Testis (tissue), 3 donors: ENCODE data around the gene PSME2. TPM values are rescaled to one million over a fixed set of nuclear protein-coding genes. Genes with fewer than 3 reads are reported as not detected.

Experiments used
- DNase-seq: peaks from one replicate; pipeline ENCODE4 v3.0.0-alpha.2; 2019
- H3K27ac ChIP-seq, 2 donors: fragments of 200-600 bp; sonication (generic); one replicate each; pipeline ENCODE4 v1.5.1; 2019
- H3K27me3 ChIP-seq: fragments of 200-600 bp; sonication (generic); one replicate; pipeline ENCODE4 v1.5.1; 2019
- H3K36me3 ChIP-seq: fragments of 200-600 bp; sonication (generic); one replicate; pipeline ENCODE4 v1.5.1; 2017; ENCODE audit warnings: low read depth; ENCODE audit errors: missing control alignments
- H3K4me1 ChIP-seq: fragments of 200-600 bp; sonication (generic); one replicate; pipeline ENCODE4 v1.5.1; 2019
- H3K4me3 ChIP-seq, 2 donors: fragments of 200-600 bp; sonication (generic); one replicate each; pipeline ENCODE4 v1.5.1; 2017 to 2019
- H3K9me3 ChIP-seq: fragments of 200-600 bp; sonication (generic); one replicate; pipeline ENCODE4 v1.5.1; 2017
- POLR2A ChIP-seq: fragments of 450-650 bp; IDR thresholded peaks from one replicate; pipeline ENCODE4 v1.6.1; 2017; ENCODE audit warnings: antibody characterized with exemption, mild to moderate bottlenecking, moderate library complexity
- WGBS, 2 donors: methylation state at CpG; one replicate each; pipeline ENCODE4 v1.1.5; 2018; 5-methylcytosine and 5-hydroxymethylcytosine counted together
- intact Hi-C: fragments of 100-400 bp; cut with DNase I; formaldehyde crosslinking; loops from one replicate; pipeline ENCODE4 v1.15.1; 2023; ENCODE audit warnings: low total_unique reads
- polyA plus RNA-seq: library from polyadenylated mRNA; stranded (reverse); fragments of 350-450 nt; fragmentation: Illumina TruSeq; extraction: RNeasy Lipid Tissue Mini Kit (QIAGEN cat#74804); gene quantifications from one replicate; pipeline ENCODE4 v1.2.3, GENCODE V29; 2014; ENCODE audit warnings: low read depth, low replicate concordance; ENCODE audit not compliant: insufficient read depth
- total RNA-seq, 2 donors: library from RNA; depleted of rRNA; stranded (reverse); fragments of >200 nt; gene quantifications; one replicate each; pipeline ENCODE4 v1.2.3, GENCODE V29; 2016
- TF ChIP-seq, protein P1 (sequence below), 3 experiments: fragments of 450-650 bp in 2 of 3; fragments of 200-600 bp in 1 of 3; sonication (generic) in 1 of 3; IDR thresholded peaks; one replicate each; pipeline ENCODE4 v1.5.1; 2016 to 2019; ENCODE audit warnings: antibody characterized with exemption in 3 of 3, mild to moderate bottlenecking in 2 of 3, moderate library complexity in 1 of 3

PSME2 gene
- total and polyA plus RNA-seq, 3 donors from 2014 or later: 49.8 to 122 (median 78.1) TPM

DNA sequence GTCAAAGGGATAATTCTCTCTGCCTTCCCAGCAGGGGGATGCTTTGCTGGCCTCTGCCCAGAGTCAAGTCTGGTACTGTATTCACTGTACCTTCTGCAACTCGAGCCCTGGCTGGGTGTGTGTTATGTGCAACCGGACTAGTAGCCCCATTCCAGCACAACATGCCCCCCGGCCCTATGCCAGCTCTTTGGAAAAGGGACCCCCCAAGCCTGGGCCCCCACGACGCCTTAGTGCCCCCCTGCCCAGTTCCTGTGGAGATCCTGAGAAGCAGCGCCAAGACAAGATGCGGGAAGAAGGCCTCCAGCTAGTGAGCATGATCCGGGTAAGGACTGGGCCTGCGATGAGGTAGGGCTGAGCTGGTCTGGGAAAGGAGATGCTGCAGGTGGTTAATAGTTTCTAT is 4.2 kb upstream of the PSME2 start:
- intact Hi-C loops: no loop called here
- peaks cover 15% of the 10 kb centered on the region for H3K4me1 ChIP-seq
- TF ChIP-seq, protein P1, sequence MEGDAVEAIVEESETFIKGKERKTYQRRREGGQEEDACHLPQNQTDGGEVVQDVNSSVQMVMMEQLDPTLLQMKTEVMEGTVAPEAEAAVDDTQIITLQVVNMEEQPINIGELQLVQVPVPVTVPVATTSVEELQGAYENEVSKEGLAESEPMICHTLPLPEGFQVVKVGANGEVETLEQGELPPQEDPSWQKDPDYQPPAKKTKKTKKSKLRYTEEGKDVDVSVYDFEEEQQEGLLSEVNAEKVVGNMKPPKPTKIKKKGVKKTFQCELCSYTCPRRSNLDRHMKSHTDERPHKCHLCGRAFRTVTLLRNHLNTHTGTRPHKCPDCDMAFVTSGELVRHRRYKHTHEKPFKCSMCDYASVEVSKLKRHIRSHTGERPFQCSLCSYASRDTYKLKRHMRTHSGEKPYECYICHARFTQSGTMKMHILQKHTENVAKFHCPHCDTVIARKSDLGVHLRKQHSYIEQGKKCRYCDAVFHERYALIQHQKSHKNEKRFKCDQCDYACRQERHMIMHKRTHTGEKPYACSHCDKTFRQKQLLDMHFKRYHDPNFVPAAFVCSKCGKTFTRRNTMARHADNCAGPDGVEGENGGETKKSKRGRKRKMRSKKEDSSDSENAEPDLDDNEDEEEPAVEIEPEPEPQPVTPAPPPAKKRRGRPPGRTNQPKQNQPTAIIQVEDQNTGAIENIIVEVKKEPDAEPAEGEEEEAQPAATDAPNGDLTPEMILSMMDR (IDR thresholded peaks at IDR 0.05): no peak
- TF ChIP-seq POLR2A: no peak
- H3K27ac ChIP-seq: no peak overlapping the region
- H3K9me3 ChIP-seq: no peaks in the 10 kb centered on the region
- DNase-seq: no peak
- H3K36me3 ChIP-seq: no peaks in the 10 kb centered on the region
- WGBS, 2 donors: 91 to 93% methylated on average over 7 to 9 of the region's 9 CpGs
- no peak overlapping the region for H3K4me3 ChIP-seq
- H3K27me3 ChIP-seq: no peaks in the 10 kb centered on the region

DNA sequence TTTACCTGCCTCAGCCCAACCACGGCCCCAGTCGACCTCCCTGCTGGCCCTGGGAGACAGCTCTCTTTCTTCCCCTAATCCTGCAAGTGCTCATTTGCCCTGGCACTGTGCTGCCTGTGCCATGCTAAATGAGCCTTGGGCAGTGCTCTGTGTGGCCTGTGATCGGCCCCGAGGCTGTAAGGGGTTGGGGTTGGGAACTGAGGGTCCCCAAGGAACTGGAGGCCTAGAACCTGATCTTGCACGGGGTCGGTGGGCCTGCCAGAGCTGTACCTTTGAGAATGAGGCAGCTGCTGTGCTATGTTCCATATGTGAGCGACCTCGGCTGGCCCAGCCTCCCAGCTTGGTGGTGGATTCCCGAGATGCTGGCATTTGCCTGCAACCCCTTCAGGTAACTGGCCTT is 3.7 kb upstream of the PSME2 start:
- Histone ChIP-seq H3K9me3 (no peaks in the 10 kb centered on the region), H3K4me1 (peaks cover 15% of the 10 kb centered on the region), H3K27ac (no peak overlapping the region), H3K27me3 (no peaks in the 10 kb centered on the region), H3K36me3 (no peaks in the 10 kb centered on the region), H3K4me3 (no peak overlapping the region)
- 88 to 89% methylated on average over 9 of the region's 9 CpGs for WGBS, 2 donors
- intact Hi-C loops: no loop called here
- TF ChIP-seq, protein P1 (IDR thresholded peaks at IDR 0.05): no peak
- no peak for TF ChIP-seq POLR2A
- no peak for DNase-seq

DNA sequence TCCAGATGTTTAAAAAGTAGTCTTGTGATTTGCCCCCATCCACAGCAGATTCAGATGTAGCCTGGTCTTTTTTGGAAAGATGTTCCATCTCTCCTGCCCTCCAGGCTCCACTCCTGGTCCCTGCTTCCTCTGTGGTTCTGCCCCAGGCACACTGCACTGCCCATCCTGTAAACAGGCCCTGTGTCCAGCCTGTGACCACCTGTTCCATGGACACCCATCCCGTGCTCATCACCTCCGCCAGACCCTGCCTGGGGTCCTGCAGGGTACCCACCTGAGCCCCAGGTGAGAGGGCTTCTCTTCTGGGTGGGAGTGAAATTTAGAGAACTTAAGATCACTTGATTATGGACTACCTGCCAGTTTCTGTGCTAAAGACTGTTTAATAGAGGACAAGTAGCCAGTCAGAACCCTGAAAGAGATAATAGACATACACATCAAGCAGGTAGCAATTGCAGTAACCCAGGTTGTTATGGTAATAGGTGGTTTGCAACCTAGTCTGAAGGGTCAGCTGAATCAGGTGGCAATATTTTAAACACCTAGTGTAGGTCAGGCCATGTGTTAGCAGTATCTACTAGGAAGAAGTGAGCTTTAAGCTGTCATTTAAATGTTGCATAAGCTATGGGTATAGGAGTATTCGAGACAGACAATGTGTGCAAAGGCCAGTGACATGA is 3.0 kb upstream of the PSME2 start:
- H3K36me3 ChIP-seq: no peaks in the 10 kb centered on the region
- intact Hi-C loops: no loop called here
- TF ChIP-seq, protein P1 (IDR thresholded peaks at IDR 0.05): no peak
- WGBS, 2 donors: 92 to 93% methylated on average over 3 of the region's 3 CpGs
- H3K4me1 ChIP-seq: peaks cover 15% of the 10 kb centered on the region
- no peaks in the 10 kb centered on the region for H3K9me3 ChIP-seq
- H3K27ac ChIP-seq: no peak overlapping the region
- DNase-seq: no peak
- no peak overlapping the region for H3K4me3 ChIP-seq
- H3K27me3 ChIP-seq: no peaks in the 10 kb centered on the region

DNA sequence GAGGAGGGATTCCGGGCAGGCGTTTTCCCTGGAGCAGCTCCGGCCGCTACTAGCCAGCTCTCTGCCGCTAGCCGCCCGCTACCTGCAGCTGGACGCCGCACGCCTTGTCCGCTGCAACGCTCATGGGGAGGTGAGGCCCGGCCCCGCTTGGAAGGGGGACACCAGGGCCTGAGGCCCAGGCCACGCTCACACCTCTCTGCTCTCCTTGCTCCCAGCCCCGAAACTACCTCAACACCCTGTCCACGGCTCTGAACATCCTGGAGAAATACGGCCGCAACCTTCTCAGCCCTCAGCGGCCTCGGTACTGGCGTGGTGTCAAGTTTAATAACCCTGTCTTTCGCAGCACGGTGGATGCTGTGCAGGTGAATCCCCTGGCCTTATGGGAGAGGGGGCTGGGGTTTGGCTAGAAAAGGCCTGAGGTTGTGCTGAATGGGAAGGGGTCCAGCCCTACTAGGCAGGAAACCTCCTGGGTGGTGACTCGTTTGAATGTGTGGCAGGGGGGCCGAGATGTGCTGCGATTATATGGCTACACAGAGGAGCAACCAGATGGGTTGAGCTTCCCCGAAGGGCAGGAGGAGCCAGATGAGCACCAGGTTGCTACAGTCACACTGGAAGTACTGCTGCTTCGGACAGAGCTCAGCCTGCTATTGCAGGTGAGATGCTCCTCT is 1.5 kb upstream of the PSME2 start:
- WGBS, 2 donors: 2 to 11% methylated on average over 14 to 29 of the region's 29 CpGs
- peak overlapping the region; percentile 73 to 89 for H3K27ac ChIP-seq
- no peak for DNase-seq
- intact Hi-C loops: no loop called here
- TF ChIP-seq POLR2A: no peak
- TF ChIP-seq, protein P1 (IDR thresholded peaks at IDR 0.05): no peak
- no peaks in the 10 kb centered on the region for H3K36me3 ChIP-seq
- no peaks in the 10 kb centered on the region for H3K9me3 ChIP-seq
- H3K4me1 ChIP-seq: peaks cover 15% of the 10 kb centered on the region
- H3K4me3 ChIP-seq: peak overlapping the region; percentile 91 to 95
- H3K27me3 ChIP-seq: no peaks in the 10 kb centered on the region
